Activated T-helper 17 cell treated with anti-CD3 and anti-CD28 coated beads, Interleukin-2, amount 50 U/mL, for 72 hours (primary cell): ENCODE measurements around the gene ZNF652. TPM values are rescaled to one million over a fixed set of nuclear protein-coding genes. Genes with fewer than 3 reads are reported as not detected.

ENCODE experiments used
- ATAC-seq: fragments of 150-1000 bp; cut with Tn5 transposase; replicated peaks from 2 replicates; pipeline ENCODE4 v1.10.0; 2021; ENCODE audit warnings: mild to moderate bottlenecking, moderate library complexity
- H3K27ac Mint-ChIP-seq: one replicate; pipeline ENCODE4 v1.8.0; 2022; ENCODE audit warnings: mixed read lengths
- H3K27me3 Mint-ChIP-seq: one replicate; pipeline ENCODE4 v1.8.0; 2022; ENCODE audit warnings: mixed read lengths
- H3K36me3 Mint-ChIP-seq: one replicate; pipeline ENCODE4 v1.8.0; 2022; ENCODE audit warnings: low read depth, mild to moderate bottlenecking, mixed read lengths
- H3K4me1 Mint-ChIP-seq: one replicate; pipeline ENCODE4 v1.8.0; 2022; ENCODE audit warnings: mixed read lengths
- H3K4me3 Mint-ChIP-seq: one replicate; pipeline ENCODE4 v1.8.0; 2022; ENCODE audit warnings: mild to moderate bottlenecking, mixed read lengths
- H3K9me3 Mint-ChIP-seq: one replicate; pipeline ENCODE4 v1.8.0; 2022; ENCODE audit warnings: mixed read lengths
- total RNA-seq, 2 donors: library from RNA; stranded (reverse); gene quantifications; one replicate each; pipeline ENCODE4 v1.2.3, GENCODE V29; 2022

ZNF652 gene
- total RNA-seq, 2 donors from 2014 or later, result 10.7 to 13.1 TPM

DNA sequence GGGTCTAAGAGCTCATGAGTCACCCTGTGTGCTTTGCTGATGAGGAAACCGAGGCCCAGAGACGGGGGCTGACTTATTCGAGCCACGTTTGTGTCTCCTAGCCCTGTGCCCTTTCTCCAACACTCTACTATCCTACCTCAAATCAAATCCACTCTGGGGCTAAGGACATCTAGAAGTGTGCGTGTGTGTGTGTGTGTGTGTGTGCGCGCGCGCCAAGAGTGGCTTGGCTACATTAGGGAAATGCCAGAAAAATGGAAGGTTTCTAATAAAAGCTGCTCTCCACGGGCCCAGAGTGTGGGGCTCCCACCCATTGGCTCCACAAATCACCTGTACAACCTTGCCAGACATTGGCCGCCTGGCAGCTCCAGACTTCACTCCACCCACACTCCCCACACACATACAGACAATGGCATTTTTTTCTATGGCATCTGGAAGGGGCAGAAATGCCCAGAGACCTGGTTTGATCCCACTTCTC lies 101.2 kb downstream of the ZNF652 start:
- Mint-ChIP-seq H3K4me3 (peak overlapping the region; percentile 75), H3K36me3 (no peaks in the 10 kb centered on the region), H3K9me3 (no peaks in the 10 kb centered on the region), H3K27ac (peak overlapping the region; percentile 73), H3K27me3 (no peaks in the 10 kb centered on the region), H3K4me1 (peaks cover 6% of the 10 kb centered on the region)
- ATAC-seq, result no peak

DNA sequence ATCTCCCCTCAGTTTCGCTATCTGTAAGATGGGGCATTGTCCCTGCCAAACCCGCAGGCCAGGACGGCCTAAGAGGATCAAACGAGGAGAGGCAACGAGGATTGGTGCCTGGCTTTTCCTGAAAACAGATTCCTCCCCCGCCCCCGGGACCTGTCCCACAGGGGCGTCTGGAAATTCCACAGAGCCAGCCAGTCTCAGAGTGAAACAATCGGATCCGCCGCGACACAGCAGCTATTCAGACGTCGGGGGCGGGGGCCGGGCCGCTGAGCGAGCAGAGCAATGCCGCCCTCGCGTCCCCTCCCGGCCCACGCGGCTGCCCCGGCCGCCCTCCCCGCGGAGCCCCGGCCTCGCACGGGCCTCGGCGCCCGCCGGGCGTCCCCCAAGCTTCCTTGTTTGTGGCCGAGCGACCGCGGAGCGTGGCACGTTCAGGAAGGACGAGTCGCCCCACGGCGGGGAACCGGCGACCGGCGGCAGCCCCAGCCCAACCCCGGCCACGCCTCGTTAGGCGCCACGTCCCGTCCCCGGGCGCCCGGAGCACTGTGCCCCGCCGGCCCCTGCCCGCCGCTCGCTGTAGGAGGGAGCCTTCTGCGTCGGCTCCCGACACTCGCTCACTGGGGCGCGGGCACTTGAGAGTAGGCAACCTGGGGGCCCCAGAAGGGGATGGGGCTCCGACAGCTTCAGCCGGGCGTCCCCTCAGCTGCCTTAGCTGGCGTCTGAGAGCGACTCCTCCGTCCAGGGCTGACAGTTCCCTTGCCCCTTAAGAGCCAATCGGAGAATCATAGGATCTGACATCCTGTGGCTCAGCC lies 101.8 kb downstream of the ZNF652 start:
- Mint-ChIP-seq H3K36me3 (no peaks in the 10 kb centered on the region), H3K27me3 (no peaks in the 10 kb centered on the region), H3K27ac (peak overlapping the region; percentile 73), H3K4me1 (peaks cover 6% of the 10 kb centered on the region), H3K4me3 (peak overlapping the region; percentile 75), H3K9me3 (no peaks in the 10 kb centered on the region)
- peak; percentile 94 for ATAC-seq

DNA sequence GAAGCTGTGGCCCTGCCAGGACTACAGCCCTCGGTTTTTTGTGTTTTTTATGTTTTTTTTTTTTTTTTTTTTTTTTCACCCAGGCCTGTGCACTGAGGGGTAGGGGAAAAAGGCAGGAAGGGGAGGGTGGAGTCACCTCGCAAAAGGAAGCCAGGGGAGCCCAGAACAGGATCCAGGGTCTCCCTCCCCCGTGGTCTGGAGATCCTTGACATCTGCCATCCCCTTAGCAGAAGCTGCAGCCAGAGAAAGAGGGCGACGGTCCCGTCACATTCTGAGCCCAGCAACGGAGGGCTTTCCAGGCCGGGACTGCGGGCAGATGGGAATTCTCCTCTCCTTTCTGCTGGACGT lies 102.4 kb downstream of the ZNF652 start:
- no peaks in the 10 kb centered on the region for H3K27me3 Mint-ChIP-seq
- no peaks in the 10 kb centered on the region for H3K36me3 Mint-ChIP-seq
- H3K27ac Mint-ChIP-seq, result peak overlapping the region; percentile 73
- H3K4me1 Mint-ChIP-seq, result peaks cover 6% of the 10 kb centered on the region
- peak overlapping the region; percentile 75 for H3K4me3 Mint-ChIP-seq
- H3K9me3 Mint-ChIP-seq, result no peaks in the 10 kb centered on the region
- ATAC-seq, result no peak

DNA sequence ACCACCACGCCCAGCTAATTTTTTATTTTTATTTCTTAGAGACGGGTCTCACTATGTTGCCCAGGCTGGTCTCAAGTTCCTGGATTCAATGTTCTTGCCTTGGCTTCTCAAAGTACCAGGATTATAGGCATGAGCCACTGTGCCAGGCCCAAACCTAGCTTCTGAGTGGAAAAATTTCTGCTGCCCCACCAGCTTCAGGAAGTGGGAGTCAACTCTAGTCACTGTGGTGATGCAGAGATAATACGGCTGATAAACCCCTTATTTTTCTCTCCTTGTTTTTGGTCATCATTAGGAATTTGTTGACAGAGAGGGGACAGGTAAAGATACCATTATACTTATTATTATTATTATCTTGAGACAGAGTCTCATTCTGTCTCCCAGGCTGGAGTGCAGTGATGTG lies 103.7 kb downstream of the ZNF652 start:
- no peak overlapping the region for H3K27ac Mint-ChIP-seq
- ATAC-seq, result no peak
- H3K27me3 Mint-ChIP-seq, result no peaks in the 10 kb centered on the region
- no peak overlapping the region for H3K4me3 Mint-ChIP-seq
- no peaks in the 10 kb centered on the region for H3K36me3 Mint-ChIP-seq
- peaks cover 6% of the 10 kb centered on the region for H3K4me1 Mint-ChIP-seq
- no peaks in the 10 kb centered on the region for H3K9me3 Mint-ChIP-seq

DNA sequence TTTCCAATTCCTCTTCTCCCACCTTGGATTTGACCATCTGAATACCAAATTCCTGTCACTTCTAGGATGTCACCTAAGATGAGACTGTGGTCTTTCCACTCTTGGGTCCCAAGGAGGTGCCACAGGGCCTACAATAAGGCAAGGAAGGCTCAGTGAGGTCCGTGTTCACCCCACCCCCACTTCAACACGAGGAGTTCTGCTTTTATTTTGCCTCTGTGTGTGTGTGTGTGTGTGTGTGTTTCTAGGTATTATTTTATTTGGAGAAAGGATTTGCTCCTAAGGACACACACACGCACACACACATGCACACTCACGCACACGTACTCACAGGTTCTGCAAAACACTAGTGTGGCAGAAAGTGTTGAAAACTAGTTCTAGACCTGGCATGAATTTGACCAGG lies 106.9 kb downstream of the ZNF652 start:
- Mint-ChIP-seq H3K4me1 (no peaks in the 10 kb centered on the region), H3K27ac (no peak overlapping the region), H3K27me3 (no peaks in the 10 kb centered on the region), H3K9me3 (no peaks in the 10 kb centered on the region), H3K4me3 (no peak overlapping the region), H3K36me3 (no peaks in the 10 kb centered on the region)
- ATAC-seq, result no peak

DNA sequence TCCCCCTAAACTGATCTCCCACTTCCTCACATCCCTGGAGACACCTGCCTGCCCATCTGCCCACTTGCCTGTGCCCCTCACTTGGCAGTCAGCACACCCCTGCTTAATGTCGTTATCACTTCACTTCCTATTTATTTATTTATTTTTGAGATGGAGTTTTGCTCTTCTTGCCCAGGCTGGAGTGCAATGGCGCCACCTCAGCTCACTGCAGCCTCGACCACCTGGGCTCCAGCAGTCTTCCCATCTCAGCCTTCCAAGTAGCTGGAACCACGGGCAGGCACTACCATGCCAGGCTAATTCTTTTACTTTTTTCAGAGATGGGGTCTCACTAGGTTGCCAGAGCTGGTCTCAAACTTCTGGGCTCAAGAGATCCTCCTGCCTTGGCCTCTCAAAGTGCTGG lies 108.0 kb downstream of the ZNF652 start:
- no peak overlapping the region for H3K4me3 Mint-ChIP-seq
- no peaks in the 10 kb centered on the region for H3K9me3 Mint-ChIP-seq
- H3K4me1 Mint-ChIP-seq, result no peaks in the 10 kb centered on the region
- no peaks in the 10 kb centered on the region for H3K36me3 Mint-ChIP-seq
- no peak overlapping the region for H3K27ac Mint-ChIP-seq
- peaks cover 3% of the 10 kb centered on the region for H3K27me3 Mint-ChIP-seq
- no peak for ATAC-seq

DNA sequence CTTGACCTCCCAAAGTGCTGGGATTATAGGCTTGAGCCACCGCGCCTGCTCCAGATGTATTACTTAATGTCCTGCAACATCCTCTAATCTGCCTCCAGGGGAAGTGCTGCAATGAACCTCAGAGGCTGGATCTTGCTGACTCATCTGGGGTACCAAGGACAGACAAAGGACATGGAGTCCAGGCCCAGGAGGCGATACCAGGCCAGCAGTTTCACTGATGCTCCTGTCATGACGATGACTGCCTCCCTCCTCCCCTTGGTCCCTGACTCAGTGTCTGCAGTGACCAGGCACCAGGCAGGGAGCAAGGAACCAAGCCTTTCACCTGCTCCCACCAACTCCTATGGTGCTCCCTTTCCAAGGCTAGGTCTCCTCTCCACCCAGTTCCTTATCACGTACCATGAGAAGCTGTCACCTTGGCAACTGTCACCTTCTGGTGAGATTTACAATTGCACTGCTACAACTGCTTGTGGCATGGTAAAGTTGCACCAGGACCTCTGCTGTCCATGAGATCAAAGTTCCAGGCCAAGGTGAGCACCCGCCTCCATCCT lies 109.8 kb downstream of the ZNF652 start:
- Mint-ChIP-seq H3K27me3 (peaks cover 10% of the 10 kb centered on the region), H3K4me1 (no peaks in the 10 kb centered on the region), H3K27ac (no peak overlapping the region), H3K4me3 (no peak overlapping the region), H3K36me3 (no peaks in the 10 kb centered on the region), H3K9me3 (no peaks in the 10 kb centered on the region)
- ATAC-seq, result no peak

DNA sequence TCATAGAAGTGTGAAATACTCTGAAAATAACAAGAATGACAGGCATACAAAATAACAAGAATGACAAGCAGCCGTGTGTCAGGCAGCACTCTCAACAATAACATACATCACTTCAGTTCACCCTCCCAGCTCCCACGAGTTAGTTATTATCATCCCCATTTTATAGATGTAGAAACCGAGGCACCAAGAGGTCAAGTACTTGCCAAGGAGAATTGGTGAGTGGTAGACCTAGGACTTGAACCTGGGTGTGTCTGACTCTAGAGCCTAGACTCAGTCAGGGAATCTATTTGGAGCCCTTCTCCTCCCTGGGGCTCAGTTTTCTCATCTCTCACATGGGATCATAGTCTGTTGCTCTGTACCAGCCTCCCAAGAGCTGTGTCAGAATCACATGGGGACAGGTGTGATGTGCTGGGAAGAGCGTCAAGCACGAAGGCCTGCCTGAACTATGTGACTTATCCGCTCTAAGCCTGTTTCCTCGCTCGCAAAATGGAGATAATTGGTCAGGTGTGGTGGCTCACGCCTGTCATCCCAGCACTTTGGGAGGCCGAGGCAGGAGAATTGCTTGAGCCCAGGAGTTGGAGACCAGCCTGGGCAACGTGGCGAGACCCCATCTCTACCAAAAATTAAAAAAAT lies 112.0 kb downstream of the ZNF652 start:
- Mint-ChIP-seq H3K36me3 (no peaks in the 10 kb centered on the region), H3K27ac (no peak overlapping the region), H3K4me1 (no peaks in the 10 kb centered on the region), H3K9me3 (no peaks in the 10 kb centered on the region), H3K4me3 (no peak overlapping the region), H3K27me3 (peaks cover 10% of the 10 kb centered on the region)
- no peak for ATAC-seq

DNA sequence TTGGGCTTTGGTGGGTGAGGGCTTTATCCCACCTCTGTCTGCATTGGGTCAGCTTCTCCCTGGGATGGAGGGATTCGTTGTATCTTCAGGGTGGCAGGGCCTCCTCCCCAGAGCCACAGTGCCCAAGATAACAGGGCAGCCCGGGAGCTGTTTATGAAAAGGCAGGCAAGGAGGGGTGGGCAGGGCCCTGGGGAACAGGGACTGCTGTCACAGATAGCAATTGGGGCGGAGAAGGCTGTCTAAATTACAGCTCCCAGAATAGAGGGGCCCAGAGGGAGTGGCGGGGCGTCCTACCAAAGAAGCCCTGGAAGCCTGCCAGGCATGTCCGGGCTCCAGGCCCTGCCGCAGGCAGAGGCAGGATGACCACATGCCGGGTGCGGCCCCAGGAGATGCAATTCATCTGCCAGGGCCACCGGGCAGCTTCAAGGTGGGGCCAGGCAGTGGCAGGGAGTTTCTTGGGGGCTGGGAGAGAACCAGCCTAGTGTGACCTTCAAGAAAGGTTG lies 112.7 kb downstream of the ZNF652 start:
- ATAC-seq, result no peak
- no peak overlapping the region for H3K27ac Mint-ChIP-seq
- H3K9me3 Mint-ChIP-seq, result no peaks in the 10 kb centered on the region
- H3K4me3 Mint-ChIP-seq, result no peak overlapping the region
- H3K4me1 Mint-ChIP-seq, result no peaks in the 10 kb centered on the region
- H3K27me3 Mint-ChIP-seq, result peaks cover 10% of the 10 kb centered on the region
- no peaks in the 10 kb centered on the region for H3K36me3 Mint-ChIP-seq

DNA sequence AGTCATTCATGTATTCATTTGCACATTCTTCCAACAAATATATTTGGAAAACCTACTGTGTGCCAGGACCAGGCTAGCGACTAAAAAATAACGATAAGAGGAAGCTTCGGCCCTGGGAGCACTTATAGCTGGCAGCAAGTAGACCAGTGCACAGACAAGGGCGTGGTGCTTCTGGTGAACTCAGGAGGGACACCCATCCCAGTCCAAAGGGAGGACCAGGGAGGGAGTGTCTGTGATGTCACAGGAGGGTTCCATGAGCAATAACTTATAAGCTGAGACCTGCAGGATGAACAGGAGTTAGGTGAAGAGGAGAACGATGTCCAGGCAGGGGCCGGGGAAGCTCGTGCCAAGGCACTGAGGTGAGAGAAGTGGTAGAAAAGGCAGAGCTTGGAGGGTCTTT lies 114.1 kb downstream of the ZNF652 start:
- Mint-ChIP-seq H3K36me3 (no peaks in the 10 kb centered on the region), H3K4me1 (no peaks in the 10 kb centered on the region), H3K27me3 (peaks cover 10% of the 10 kb centered on the region), H3K4me3 (no peak overlapping the region), H3K9me3 (no peaks in the 10 kb centered on the region), H3K27ac (no peak overlapping the region)
- ATAC-seq, result no peak

DNA sequence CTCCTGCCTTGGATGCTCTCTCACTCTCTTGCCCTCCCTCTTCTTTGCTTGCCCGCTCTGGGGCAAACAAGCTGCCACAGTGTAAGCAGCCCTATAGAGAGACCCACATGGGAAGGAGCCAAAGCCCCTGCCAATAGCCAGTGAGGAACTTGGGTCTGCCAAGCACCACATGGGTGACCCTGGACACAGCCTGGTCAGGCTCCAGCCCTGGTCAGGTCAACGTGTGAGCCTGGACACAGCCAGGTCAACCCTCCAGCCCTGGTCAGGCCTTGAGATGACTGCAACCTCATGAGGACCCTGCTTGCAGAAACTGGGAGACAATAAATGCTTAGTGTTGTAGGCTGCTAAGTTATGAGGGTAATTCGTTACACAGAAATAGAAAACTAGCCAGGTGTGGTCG lies 117.2 kb downstream of the ZNF652 start:
- no peaks in the 10 kb centered on the region for H3K4me1 Mint-ChIP-seq
- H3K4me3 Mint-ChIP-seq, result no peak overlapping the region
- no peaks in the 10 kb centered on the region for H3K36me3 Mint-ChIP-seq
- H3K27me3 Mint-ChIP-seq, result peaks cover 16% of the 10 kb centered on the region
- no peak overlapping the region for H3K27ac Mint-ChIP-seq
- ATAC-seq, result no peak
- H3K9me3 Mint-ChIP-seq, result no peaks in the 10 kb centered on the region

Other genes starting within 250 kb of the ZNF652 start
- gene B4GALNT2, start 229.5 kb downstream of the ZNF652 start, total RNA-seq, result under 1 TPM; 0.02 to 0.05 TPM
- 10 to 100 TPM; 23.1 to 27.0 TPM for gene GNGT2, start 151.7 kb downstream of the ZNF652 start, total RNA-seq
- 10 to 100 TPM; 23.5 to 36.1 TPM for gene ABI3, start 151.5 kb downstream of the ZNF652 start, total RNA-seq
- not detected for gene PHOSPHO1, start 131.5 kb downstream of the ZNF652 start, total RNA-seq
- 100 to 1,000 TPM; 122 to 332 TPM for gene PHB1, start 52.6 kb upstream of the ZNF652 start, total RNA-seq
- under 1 TPM; 0.11 to 0.50 TPM for gene NGFR, start 133.0 kb upstream of the ZNF652 start, total RNA-seq
- gene NXPH3, start 213.6 kb upstream of the ZNF652 start, total RNA-seq, result not detected